Upper lobe of left lung (tissue), 4 donors: ENCODE data around the gene TFB1M.

Experiments
- CTCF ChIP-seq, 6 experiments: fragments of 450-650 bp in 4 of 6; fragments of 200-600 bp in 2 of 6; sonication (generic) in 2 of 6; IDR thresholded peaks; one replicate each; pipeline ENCODE4 v1.5.1; 2016 to 2019; ENCODE audit warnings: antibody characterized with exemption in 6 of 6
- EP300 ChIP-seq, 4 donors: sonication (generic); formaldehyde crosslinking; IDR thresholded peaks; one replicate each; pipeline ENCODE4 v1.5.1; 2017; ENCODE audit warnings: antibody characterized with exemption in 4 of 4, control low read depth in 2 of 4
- POLR2A ChIP-seq, 4 donors: fragments of 450-650 bp; IDR thresholded peaks; one replicate each; pipeline ENCODE4 v1.5.1; 2016 to 2017; ENCODE audit warnings: antibody characterized with exemption in 4 of 4, mild to moderate bottlenecking in 2 of 4
- POLR2AphosphoS5 ChIP-seq, 2 donors: sonication (generic); formaldehyde crosslinking; IDR thresholded peaks; one replicate each; pipeline ENCODE4 v1.5.1; 2017; ENCODE audit warnings: antibody characterized with exemption in 2 of 2

- TF ChIP-seq POLR2AphosphoS5 (IDR thresholded peaks at IDR 0.05) = no peak
- no peak for TF ChIP-seq CTCF (IDR thresholded peaks at IDR 0.05)
- TF ChIP-seq POLR2A (IDR thresholded peaks at IDR 0.05) = no peak
- TF ChIP-seq EP300 (IDR thresholded peaks at IDR 0.05) = no peak
Observed at GRCh38 chr6:155330133-155330734, 15.9 kb upstream of the TFB1M start.
